K562 (cell line): ENCODE data around the gene STT3B.

Experiments used
- ATF4 ChIP-seq: fragments of 450-650 bp; formaldehyde crosslinking; IDR thresholded peaks from 2 replicates; pipeline ENCODE4 v1.4.0; 2022; ENCODE audit warnings: mild to moderate bottlenecking, moderate library complexity
- HOXB6 ChIP-seq: fragments of 250-450 bp; sonication (Bioruptor Pico); IDR thresholded peaks from 2 replicates; pipeline ENCODE4 v1.5.1; 2022; ENCODE audit warnings: mild to moderate bottlenecking, borderline replicate concordance
- JUN ChIP-seq, 2 experiments: sonication (generic) in 1 of 2; formaldehyde crosslinking in 1 of 2; IDR thresholded peaks; 2 replicates each; pipeline versions ENCODE4 v1.6.1 to v1.8.0; 2012 to 2022; ENCODE audit warnings: borderline replicate concordance in 2 of 2, mild to moderate bottlenecking in 2 of 2, improper control_type of control experiment in 1 of 2, low read depth in 1 of 2, low read length in 1 of 2, missing genetic modification reagents in 1 of 2
- JUND ChIP-seq, 2 experiments: IDR thresholded peaks; 2 replicates in 1 of 2; 3 replicates in 1 of 2; pipeline ENCODE4 v1.6.1; 2011; ENCODE audit warnings: borderline replicate concordance in 2 of 2, low read depth in 2 of 2, low read length in 2 of 2, improper control_type of control experiment in 1 of 2, missing biosample characterization in 1 of 2, missing genetic modification characterization in 1 of 2, missing genetic modification reagents in 1 of 2
- POLR2A ChIP-seq: fragments of 450-650 bp; conservative IDR thresholded peaks from 2 replicates; pipeline ENCODE4 v1.6.1; 2016
- PRDM10 ChIP-seq: fragments of 450-650 bp; IDR thresholded peaks from 2 replicates; pipeline ENCODE4 v1.6.1; 2018; ENCODE audit not compliant: partially characterized antibody
- SIRT6 ChIP-seq: IDR thresholded peaks from one replicate; pipeline ENCODE4 v1.6.1; 2012; ENCODE audit warnings: low read depth, mild to moderate bottlenecking, control low read depth, inconsistent platforms, low read length, moderate library complexity
- SIX5 ChIP-seq, 2 experiments: IDR thresholded peaks; 2 replicates each; pipeline ENCODE4 v1.6.1; 2011; ENCODE audit warnings: low read length in 2 of 2, borderline replicate concordance in 1 of 2, low read depth in 1 of 2, mild to moderate bottlenecking in 1 of 2, moderate library complexity in 1 of 2; ENCODE audit not compliant: insufficient read depth in 1 of 2
- ZKSCAN3 ChIP-seq: fragments of 250-450 bp; sonication (Bioruptor Pico); IDR thresholded peaks from 2 replicates; pipeline ENCODE4 v1.4.0; 2020
- ZNF143 ChIP-seq: sonication (generic); formaldehyde crosslinking; IDR thresholded peaks from 2 replicates; pipeline ENCODE4 v1.9.0; 2022; ENCODE audit warnings: mild to moderate bottlenecking, missing genetic modification reagents
- ZNF146 ChIP-seq: IDR thresholded peaks from one replicate; pipeline ENCODE4 v1.6.1; 2018; ENCODE audit warnings: missing compliant biosample characterization; ENCODE audit not compliant: unreplicated experiment
- ZNF197 ChIP-seq: fragments of 200-800 bp; sonication (Bioruptor generic); IDR thresholded peaks from 2 replicates; pipeline ENCODE4 v1.6.1; 2016; ENCODE audit warnings: low read depth, missing genetic modification characterization, missing compliant biosample characterization
- TF ChIP-seq, protein P1 (sequence below), 3 experiments: IDR thresholded peaks in 2 of 3; conservative IDR thresholded peaks in 1 of 3; 2 replicates each; pipeline ENCODE4 v1.5.1; 2011 to 2012; ENCODE audit warnings: low read length in 3 of 3, mild to moderate bottlenecking in 3 of 3, control low read depth in 2 of 3, improper control_type of control experiment in 1 of 3, inconsistent platforms in 1 of 3, low read depth in 1 of 3, mixed read lengths in 1 of 3, moderate library complexity in 1 of 3; ENCODE audit not compliant: insufficient read depth in 2 of 3
- TF ChIP-seq, protein P2 (sequence below): fragments of 450-650 bp; IDR thresholded peaks from 2 replicates; pipeline ENCODE4 v1.6.1; 2016; ENCODE audit warnings: low read depth

- TF ChIP-seq SIX5 (IDR thresholded peaks at IDR 0.05; ENCODE audit: borderline replicate concordance in 1 of 2, insufficient read depth in 1 of 2, low read depth in 1 of 2, low read length in 2 of 2) (no peak), ZNF146 (CRISPR knock-in tag) (no peak), SIRT6 (no peak), ATF4 (CRISPR knock-in tag) (no peak), ZKSCAN3 (CRISPR knock-in tag) (no peak), JUN (IDR thresholded peaks at IDR 0.05; ENCODE audit: borderline replicate concordance, low read depth, low read length) (no peak), JUN (CRISPR knock-in tag; IDR thresholded peaks at IDR 0.05; ENCODE audit: borderline replicate concordance) (no peak), ZNF197 (CRISPR knock-in tag) (no peak), POLR2A (no peak), PRDM10 (no peak), JUND (IDR thresholded peaks at IDR 0.05; ENCODE audit: borderline replicate concordance, low read depth, low read length) (no peak), JUND (tag; IDR thresholded peaks at IDR 0.05; ENCODE audit: borderline replicate concordance, low read depth, low read length) (no peak), ZNF143 (CRISPR knock-in tag) (no peak), HOXB6 (CRISPR knock-in tag) (no peak)
- TF ChIP-seq, protein P1, sequence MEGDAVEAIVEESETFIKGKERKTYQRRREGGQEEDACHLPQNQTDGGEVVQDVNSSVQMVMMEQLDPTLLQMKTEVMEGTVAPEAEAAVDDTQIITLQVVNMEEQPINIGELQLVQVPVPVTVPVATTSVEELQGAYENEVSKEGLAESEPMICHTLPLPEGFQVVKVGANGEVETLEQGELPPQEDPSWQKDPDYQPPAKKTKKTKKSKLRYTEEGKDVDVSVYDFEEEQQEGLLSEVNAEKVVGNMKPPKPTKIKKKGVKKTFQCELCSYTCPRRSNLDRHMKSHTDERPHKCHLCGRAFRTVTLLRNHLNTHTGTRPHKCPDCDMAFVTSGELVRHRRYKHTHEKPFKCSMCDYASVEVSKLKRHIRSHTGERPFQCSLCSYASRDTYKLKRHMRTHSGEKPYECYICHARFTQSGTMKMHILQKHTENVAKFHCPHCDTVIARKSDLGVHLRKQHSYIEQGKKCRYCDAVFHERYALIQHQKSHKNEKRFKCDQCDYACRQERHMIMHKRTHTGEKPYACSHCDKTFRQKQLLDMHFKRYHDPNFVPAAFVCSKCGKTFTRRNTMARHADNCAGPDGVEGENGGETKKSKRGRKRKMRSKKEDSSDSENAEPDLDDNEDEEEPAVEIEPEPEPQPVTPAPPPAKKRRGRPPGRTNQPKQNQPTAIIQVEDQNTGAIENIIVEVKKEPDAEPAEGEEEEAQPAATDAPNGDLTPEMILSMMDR (IDR thresholded peaks at IDR 0.05 in 2 of 3, conservative IDR thresholded peaks at IDR 0.05 in 1 of 3; ENCODE audit: insufficient read depth in 2 of 3, low read depth in 1 of 3, low read length in 3 of 3) = no peak
- TF ChIP-seq, protein P2, sequence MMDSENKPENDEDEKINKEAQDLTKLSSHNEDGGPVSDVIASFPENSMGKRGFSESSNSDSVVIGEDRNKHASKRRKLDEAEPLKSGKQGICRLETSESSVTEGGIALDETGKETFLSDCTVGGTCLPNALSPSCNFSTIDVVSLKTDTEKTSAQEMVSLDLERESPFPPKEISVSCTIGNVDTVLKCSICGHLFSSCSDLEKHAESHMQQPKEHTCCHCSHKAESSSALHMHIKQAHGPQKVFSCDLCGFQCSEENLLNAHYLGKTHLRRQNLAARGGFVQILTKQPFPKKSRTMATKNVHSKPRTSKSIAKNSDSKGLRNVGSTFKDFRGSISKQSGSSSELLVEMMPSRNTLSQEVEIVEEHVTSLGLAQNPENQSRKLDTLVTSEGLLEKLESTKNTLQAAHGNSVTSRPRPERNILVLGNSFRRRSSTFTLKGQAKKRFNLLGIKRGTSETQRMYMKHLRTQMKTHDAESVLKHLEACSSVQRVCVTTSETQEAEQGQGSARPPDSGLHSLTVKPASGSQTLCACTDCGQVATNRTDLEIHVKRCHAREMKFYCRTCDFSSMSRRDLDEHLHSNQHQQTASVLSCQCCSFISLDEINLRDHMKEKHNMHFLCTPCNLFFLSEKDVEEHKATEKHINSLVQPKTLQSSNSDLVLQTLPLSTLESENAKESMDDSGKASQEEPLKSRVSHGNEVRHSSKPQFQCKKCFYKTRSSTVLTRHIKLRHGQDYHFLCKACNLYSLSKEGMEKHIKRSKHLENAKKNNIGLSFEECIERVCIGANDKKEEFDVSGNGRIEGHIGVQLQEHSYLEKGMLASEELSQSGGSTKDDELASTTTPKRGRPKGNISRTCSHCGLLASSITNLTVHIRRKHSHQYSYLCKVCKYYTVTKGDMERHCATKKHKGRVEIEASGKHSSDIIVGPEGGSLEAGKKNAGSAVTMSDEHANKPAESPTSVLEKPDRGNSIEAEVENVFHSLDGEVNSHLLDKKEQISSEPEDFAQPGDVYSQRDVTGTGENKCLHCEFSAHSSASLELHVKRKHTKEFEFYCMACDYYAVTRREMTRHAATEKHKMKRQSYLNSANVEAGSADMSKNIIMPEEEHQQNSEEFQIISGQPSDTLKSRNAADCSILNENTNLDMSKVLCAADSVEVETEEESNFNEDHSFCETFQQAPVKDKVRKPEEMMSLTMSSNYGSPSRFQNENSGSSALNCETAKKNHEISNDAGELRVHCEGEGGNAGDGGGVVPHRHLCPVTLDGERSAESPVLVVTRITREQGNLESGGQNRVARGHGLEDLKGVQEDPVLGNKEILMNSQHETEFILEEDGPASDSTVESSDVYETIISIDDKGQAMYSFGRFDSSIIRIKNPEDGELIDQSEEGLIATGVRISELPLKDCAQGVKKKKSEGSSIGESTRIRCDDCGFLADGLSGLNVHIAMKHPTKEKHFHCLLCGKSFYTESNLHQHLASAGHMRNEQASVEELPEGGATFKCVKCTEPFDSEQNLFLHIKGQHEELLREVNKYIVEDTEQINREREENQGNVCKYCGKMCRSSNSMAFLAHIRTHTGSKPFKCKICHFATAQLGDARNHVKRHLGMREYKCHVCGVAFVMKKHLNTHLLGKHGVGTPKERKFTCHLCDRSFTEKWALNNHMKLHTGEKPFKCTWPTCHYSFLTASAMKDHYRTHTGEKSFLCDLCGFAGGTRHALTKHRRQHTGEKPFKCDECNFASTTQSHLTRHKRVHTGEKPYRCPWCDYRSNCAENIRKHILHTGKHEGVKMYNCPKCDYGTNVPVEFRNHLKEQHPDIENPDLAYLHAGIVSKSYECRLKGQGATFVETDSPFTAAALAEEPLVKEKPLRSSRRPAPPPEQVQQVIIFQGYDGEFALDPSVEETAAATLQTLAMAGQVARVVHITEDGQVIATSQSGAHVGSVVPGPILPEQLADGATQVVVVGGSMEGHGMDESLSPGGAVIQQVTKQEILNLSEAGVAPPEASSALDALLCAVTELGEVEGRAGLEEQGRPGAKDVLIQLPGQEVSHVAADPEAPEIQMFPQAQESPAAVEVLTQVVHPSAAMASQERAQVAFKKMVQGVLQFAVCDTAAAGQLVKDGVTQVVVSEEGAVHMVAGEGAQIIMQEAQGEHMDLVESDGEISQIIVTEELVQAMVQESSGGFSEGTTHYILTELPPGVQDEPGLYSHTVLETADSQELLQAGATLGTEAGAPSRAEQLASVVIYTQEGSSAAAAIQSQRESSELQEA = no peak
Measured at GRCh38 chr3:31671976-31672375, 139.3 kb downstream of the STT3B start.
